Pancreas (tissue), 10 donors: ENCODE measurements around the gene CCDC187. TPM values are rescaled to one million over a fixed set of nuclear protein-coding genes. Genes with fewer than 3 reads are reported as not detected.

Experiments used
- ATAC-seq, 4 donors: fragments of 200-7000 bp; cut with Tn5 transposase; one replicate each; pipeline versions ENCODE4 v1.8.0 to v1.9.1; 2020; ENCODE audit warnings: mild to moderate bottlenecking in 4 of 4, moderate library complexity in 4 of 4
- DNase-seq, 6 donors: peaks; one replicate each; pipeline ENCODE4 v3.0.0-alpha.2; 2020
- FAIRE-seq: peaks from 2 replicates; lab custom pipeline; 2012; peaks lifted over from hg19 to GRCh38; lab: Jason Lieb, UNC
- H3K27ac ChIP-seq, 4 donors: fragments of 200-600 bp; sonication (generic); 1 replicate in 3 of 4; 2 replicates in 1 of 4; pipeline versions ENCODE4 v1.5.0 to v1.8.0; 2020
- H3K27me3 ChIP-seq, 4 donors: fragments of 200-600 bp; one replicate each; pipeline ENCODE4 v1.8.0; 2021
- H3K36me3 ChIP-seq, 3 donors: fragments of 200-600 bp; sonication (generic) in 1 of 3; one replicate each; pipeline versions ENCODE4 v1.5.0 to v1.8.0; 2020 to 2021
- H3K4me1 ChIP-seq, 3 donors: fragments of 200-600 bp; one replicate each; pipeline ENCODE4 v1.8.0; 2021
- H3K4me3 ChIP-seq, 4 donors: fragments of 200-600 bp; sonication (generic) in 2 of 4; one replicate each; pipeline versions ENCODE4 v1.5.0 to v1.8.0; 2020 to 2021
- H3K9me3 ChIP-seq, 4 donors: fragments of 200-600 bp; one replicate each; pipeline ENCODE4 v1.8.0; 2021
- WGBS, 2 donors: extraction: QIAGEN DNeasy Blood & Tissue Kit; methylation state at CpG; one replicate each; pipeline ENCODE4 v1.1.7; 2013; 5-methylcytosine and 5-hydroxymethylcytosine counted together
- intact Hi-C, 3 donors: fragments of 100-400 bp; cut with DNase I; formaldehyde crosslinking; loops; one replicate each; pipeline versions ENCODE4 v1.11.1 to v1.14.2; 2022
- polyA plus RNA-seq, 2 donors: library from polyadenylated mRNA; stranded (reverse); fragments of 200-250 nt; gene quantifications; one replicate each; pipeline ENCODE4 v1.2.3, GENCODE V29; 2013
- total RNA-seq, 6 donors: library from RNA; stranded (reverse); fragmentation: NEBNext Ultra II Directional in 4 of 6; extraction: Animal tissue kit (Norgen Biotek cat#: 25700) in 4 of 6; gene quantifications; one replicate each; pipeline versions ENCODE4 v1.2.1 to v1.2.4, GENCODE V29; 2021 to 2023
- TF ChIP-seq, protein P1 (sequence below), 4 donors: fragments of 200-600 bp; sonication (generic) in 3 of 4; IDR thresholded peaks; one replicate each; pipeline versions ENCODE4 v1.5.0 to v1.8.0; 2021; ENCODE audit warnings: antibody characterized with exemption in 4 of 4
- donor health status: healthy with polysubstance abuse.
- donor health status: DM: no; HTN: no; CAD: no; lungs with moderate emphysema.
- donor health status: DM: no; HTN: no; CAD: no.
- donor health status: control.
- donor health status: control.
- donor health status: Bipolar disorder and iron deficiency.
- donor health status: DM: yes; HTN: yes; CAD: no.
- donor health status: DM: no; HTN: no; CAD: no.
- donor health status: DM: no; HTN: no; CAD: no.
- donor health status: DM: yes; HTN: yes; CAD: no.

CCDC187 gene
- total and polyA plus RNA-seq, 8 donors = 0.14 to 2.6 (median 0.43) TPM

DNA sequence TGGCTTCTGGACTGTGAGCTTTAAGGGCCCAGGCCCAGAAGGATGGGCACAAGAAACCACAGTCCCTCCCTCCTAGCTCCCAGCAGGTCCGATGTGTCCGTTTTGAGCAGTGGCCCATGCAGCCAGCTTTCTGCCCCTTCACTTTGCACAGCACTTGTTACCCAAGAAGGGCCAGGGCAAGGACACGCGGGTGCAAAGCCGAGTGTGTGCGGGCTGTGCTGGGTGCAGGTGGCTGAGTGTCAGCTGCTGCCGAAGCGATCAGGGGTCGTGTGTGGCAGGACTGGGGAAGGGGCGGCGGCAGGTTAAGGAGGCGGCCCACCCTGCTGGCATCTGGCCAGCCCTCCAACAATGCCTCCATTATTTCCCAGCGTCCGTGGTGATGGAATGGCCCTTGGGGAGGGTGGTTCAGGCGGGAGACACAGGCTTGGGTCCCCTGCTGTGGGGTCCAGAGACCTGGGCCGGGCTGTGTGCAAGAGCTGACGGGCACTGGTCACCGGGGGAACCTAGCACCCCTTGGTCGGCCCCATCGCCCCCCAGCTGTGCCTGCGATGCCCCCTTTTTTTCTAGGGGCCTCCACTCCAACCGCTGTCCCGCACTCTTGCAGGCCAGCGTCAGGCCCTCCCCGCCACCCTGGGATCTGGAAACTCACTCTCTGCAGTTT is 99.6 kb downstream of the CCDC187 start:
- WGBS, 2 donors = 43 to 46% methylated on average over 22 to 25 of the region's 25 CpGs
- H3K36me3 ChIP-seq = no peaks in the 10 kb centered on the region
- H3K27me3 ChIP-seq = peaks cover 0 to 40% (median 10%) of the 10 kb centered on the region in 4 donors
- H3K4me1 ChIP-seq = no peaks in the 10 kb centered on the region
- ATAC-seq (no peak), FAIRE-seq (no peak), DNase-seq (peak in 1 of 6 donors; percentile 71)
- no peaks in the 10 kb centered on the region for H3K9me3 ChIP-seq
- intact Hi-C loops = no loop called here
- H3K4me3 ChIP-seq = no peak overlapping the region
- TF ChIP-seq, protein P1, sequence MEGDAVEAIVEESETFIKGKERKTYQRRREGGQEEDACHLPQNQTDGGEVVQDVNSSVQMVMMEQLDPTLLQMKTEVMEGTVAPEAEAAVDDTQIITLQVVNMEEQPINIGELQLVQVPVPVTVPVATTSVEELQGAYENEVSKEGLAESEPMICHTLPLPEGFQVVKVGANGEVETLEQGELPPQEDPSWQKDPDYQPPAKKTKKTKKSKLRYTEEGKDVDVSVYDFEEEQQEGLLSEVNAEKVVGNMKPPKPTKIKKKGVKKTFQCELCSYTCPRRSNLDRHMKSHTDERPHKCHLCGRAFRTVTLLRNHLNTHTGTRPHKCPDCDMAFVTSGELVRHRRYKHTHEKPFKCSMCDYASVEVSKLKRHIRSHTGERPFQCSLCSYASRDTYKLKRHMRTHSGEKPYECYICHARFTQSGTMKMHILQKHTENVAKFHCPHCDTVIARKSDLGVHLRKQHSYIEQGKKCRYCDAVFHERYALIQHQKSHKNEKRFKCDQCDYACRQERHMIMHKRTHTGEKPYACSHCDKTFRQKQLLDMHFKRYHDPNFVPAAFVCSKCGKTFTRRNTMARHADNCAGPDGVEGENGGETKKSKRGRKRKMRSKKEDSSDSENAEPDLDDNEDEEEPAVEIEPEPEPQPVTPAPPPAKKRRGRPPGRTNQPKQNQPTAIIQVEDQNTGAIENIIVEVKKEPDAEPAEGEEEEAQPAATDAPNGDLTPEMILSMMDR (IDR thresholded peaks at IDR 0.05) = no peak
- no peak overlapping the region for H3K27ac ChIP-seq

DNA sequence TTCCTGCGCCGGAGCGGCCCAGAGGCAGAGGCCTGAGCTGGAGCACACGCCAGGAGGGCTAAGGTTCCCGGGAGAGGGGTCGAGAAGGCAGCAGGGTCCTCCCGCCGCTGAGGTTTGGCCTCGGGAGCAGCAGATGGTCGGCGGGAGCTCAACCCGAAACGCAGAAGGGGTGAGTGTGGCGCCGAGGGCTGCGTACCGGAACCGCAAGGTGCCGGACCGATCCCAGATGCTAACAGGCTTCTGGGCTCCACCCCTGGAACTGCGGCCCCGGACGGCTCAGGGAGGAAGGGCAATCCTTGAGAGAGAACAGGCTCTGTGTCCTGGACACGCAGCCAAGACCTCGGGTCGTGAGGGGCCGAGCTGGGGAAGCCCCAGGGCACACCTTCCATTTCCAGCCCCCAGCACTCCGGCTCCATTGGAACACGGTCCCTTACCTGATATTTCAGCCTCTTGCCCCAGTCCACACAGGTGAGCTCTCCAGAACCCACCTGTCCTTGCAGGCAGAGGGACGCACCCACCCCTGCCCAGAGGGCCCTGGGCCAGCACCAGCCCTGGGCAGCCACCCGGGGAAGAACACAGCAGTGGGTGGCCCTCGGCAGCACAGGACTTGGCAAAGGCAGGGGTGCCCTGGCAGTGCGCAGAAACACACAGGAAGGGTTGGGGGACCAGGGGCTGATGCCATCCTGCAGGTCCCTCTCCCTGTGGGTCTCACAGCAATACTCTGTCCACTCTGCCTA is 100.3 kb downstream of the CCDC187 start:
- 16 to 20% methylated on average over 25 to 33 of the region's 33 CpGs for WGBS, 2 donors
- intact Hi-C loops = no loop called here
- H3K4me1 ChIP-seq = no peaks in the 10 kb centered on the region
- H3K9me3 ChIP-seq = no peaks in the 10 kb centered on the region
- DNase-seq (peak in 1 of 6 donors; percentile 70), ATAC-seq (no peak), FAIRE-seq (no peak)
- no peaks in the 10 kb centered on the region for H3K36me3 ChIP-seq
- TF ChIP-seq, protein P1 (IDR thresholded peaks at IDR 0.05) = no peak
- peaks cover 0 to 43% (median 12%) of the 10 kb centered on the region in 4 donors for H3K27me3 ChIP-seq
- H3K4me3 ChIP-seq = no peak overlapping the region
- H3K27ac ChIP-seq = no peak overlapping the region

- no peaks in the 10 kb centered on the region for H3K36me3 ChIP-seq
- peak in 1 of 6 donors; percentile 72 for DNase-seq
- no peak overlapping the region for H3K27ac ChIP-seq
- ATAC-seq = no peak
- FAIRE-seq = no peak
- no peaks in the 10 kb centered on the region for H3K9me3 ChIP-seq
- 12 to 15% methylated on average over 63 to 99 of the region's 99 CpGs for WGBS, 2 donors
- intact Hi-C loops = no loop called here
- TF ChIP-seq, protein P1 (IDR thresholded peaks at IDR 0.05) = no peak
- peaks cover 0 to 43% (median 12%) of the 10 kb centered on the region in 4 donors for H3K27me3 ChIP-seq
- H3K4me3 ChIP-seq = no peak overlapping the region
- no peaks in the 10 kb centered on the region for H3K4me1 ChIP-seq
Measured at GRCh38 chr9:136202454-136203407, 101.2 kb downstream of the CCDC187 start.

- Histone ChIP-seq H3K27ac (no peak overlapping the region), H3K27me3 (peaks cover 0 to 43% (median 16%) of the 10 kb centered on the region in 4 donors), H3K36me3 (no peaks in the 10 kb centered on the region), H3K4me1 (no peaks in the 10 kb centered on the region), H3K9me3 (no peaks in the 10 kb centered on the region), H3K4me3 (no peak overlapping the region)
- FAIRE-seq = no peak
- peak in 3 of 4 donors; percentile 34 to 79 (median 57) for ATAC-seq
- WGBS, 2 donors = 6% methylated on average over 61 to 85 of the region's 85 CpGs
- TF ChIP-seq, protein P1 (IDR thresholded peaks at IDR 0.05) = no peak
- intact Hi-C loops = no loop called here
- DNase-seq = peak in 2 of 6 donors; percentile 57 to 74
Measured at GRCh38 chr9:136201609-136202453, 102.1 kb downstream of the CCDC187 start.
